Endothelial cell of umbilical vein (primary cell): ENCODE data around the gene RPS6KA5. TPM values are rescaled to one million over a fixed set of nuclear protein-coding genes. Genes with fewer than 3 reads are reported as not detected.

Experiments used
- BruUV-seq: library from RNA; stranded (reverse); fragments of 400-500 nt; replicated peaks from 2 replicates; lab custom pipeline; 2021; lab: Mats Ljungman, UMichigan
- CTCF ChIA-PET: fragments of 300-600, 350-600 bp; sonication (Branson Sonifier 250); formaldehyde crosslinking; loops from one replicate; lab custom pipeline; 2021; ENCODE audit warnings: antibody characterized with exemption, inconsistent platforms; lab: Charles Lee
- POLR2A ChIA-PET: fragments of 300-600, 350-600 bp; sonication (Branson Sonifier 250); formaldehyde crosslinking; loops from one replicate; lab custom pipeline; 2021; ENCODE audit warnings: antibody characterized with exemption, inconsistent platforms; lab: Charles Lee
- DNase-seq: peaks from one replicate; pipeline ENCODE4 v3.0.0-alpha.2; 2011; ENCODE audit warnings: low read depth, low spot score
- FAIRE-seq: peaks from 2 replicates; lab custom pipeline; 2011; peaks lifted over from hg19 to GRCh38; lab: Jason Lieb, UNC
- H2AFZ ChIP-seq: 2 replicates; pipeline ENCODE4 v1.6.0; 2012; ENCODE audit warnings: low read depth, low read length, control low read depth, inconsistent platforms
- H3K27ac ChIP-seq: 2 replicates; pipeline ENCODE4 v1.5.1; 2011; ENCODE audit warnings: low read depth, mild to moderate bottlenecking, control low read depth, low read length, moderate library complexity; ENCODE audit not compliant: insufficient read depth
- H3K27me3 ChIP-seq, 2 experiments: 2 replicates each; pipeline versions ENCODE4 v1.6.0 to v1.6.1; 2011; ENCODE audit warnings: low read length in 2 of 2, mixed read lengths in 1 of 2; ENCODE audit not compliant: control insufficient read depth in 2 of 2, insufficient read depth in 2 of 2
- H3K36me3 ChIP-seq, 2 experiments: 2 replicates in 1 of 2; 3 replicates in 1 of 2; pipeline ENCODE4 v1.5.1; 2011; ENCODE audit warnings: low read length in 2 of 2, mild to moderate bottlenecking in 1 of 2, moderate library complexity in 1 of 2; ENCODE audit not compliant: control insufficient read depth in 2 of 2, insufficient read depth in 2 of 2; ENCODE audit errors: extremely low read depth in 1 of 2
- H3K4me1 ChIP-seq: 3 replicates; pipeline ENCODE4 v1.5.1; 2011; ENCODE audit warnings: mild to moderate bottlenecking, low read length; ENCODE audit not compliant: control insufficient read depth, insufficient read depth; ENCODE audit errors: extremely low read depth
- H3K4me2 ChIP-seq: 2 replicates; pipeline ENCODE4 v1.6.1; 2011; ENCODE audit warnings: low read length, control low read depth, mixed read lengths; ENCODE audit not compliant: insufficient read depth
- H3K4me3 ChIP-seq, 3 experiments: fragments of 200-600 bp in 1 of 3; sonication (generic), shearing (Covaris generic) in 1 of 3; replicated peaks in 1 of 3; 2 replicates each; pipeline ENCODE4 v1.5.1; 2011 to 2016; ENCODE audit warnings: control low read depth in 3 of 3, low read length in 3 of 3, mild to moderate bottlenecking in 2 of 3, inconsistent platforms in 1 of 3, low read depth in 1 of 3, moderate library complexity in 1 of 3; ENCODE audit not compliant: insufficient read depth in 1 of 3
- H3K79me2 ChIP-seq: 2 replicates; pipeline ENCODE4 v1.6.0; 2012; ENCODE audit warnings: low read length, inconsistent platforms; ENCODE audit not compliant: control insufficient read depth, insufficient read depth
- H3K9ac ChIP-seq: replicated peaks from 2 replicates; pipeline ENCODE3; 2011; ENCODE audit warnings: low read length, control low read depth; ENCODE audit not compliant: insufficient read depth; ENCODE audit errors: extremely low read depth
- H3K9me1 ChIP-seq: replicated peaks from 3 replicates; pipeline ENCODE4 v1.6.0; 2011; ENCODE audit warnings: mild to moderate bottlenecking, low read length; ENCODE audit not compliant: control insufficient read depth, insufficient read depth; ENCODE audit errors: extremely low read depth
- H3K9me3 ChIP-seq: replicated peaks from 2 replicates; pipeline ENCODE4 v1.5.1; 2012; ENCODE audit warnings: low read length, inconsistent platforms; ENCODE audit not compliant: control insufficient read depth, insufficient read depth
- H4K20me1 ChIP-seq: replicated peaks from 2 replicates; pipeline ENCODE3; 2011; ENCODE audit warnings: mild to moderate bottlenecking, low read length; ENCODE audit not compliant: control insufficient read depth, insufficient read depth; ENCODE audit errors: extremely low read depth
- CTCF ChIP-seq, 2 donors: IDR thresholded peaks; 1 replicate in 1 of 2; 2 replicates in 1 of 2; pipeline ENCODE4 v1.5.1; 2011; ENCODE audit warnings: low read length in 2 of 2, mild to moderate bottlenecking in 2 of 2, moderate library complexity in 2 of 2, control low read depth in 1 of 2, inconsistent platforms in 1 of 2, low read depth in 1 of 2; ENCODE audit not compliant: insufficient read depth in 1 of 2; ENCODE audit errors: extremely low read depth in 1 of 2
- EZH2 ChIP-seq: IDR thresholded peaks from 2 replicates; pipeline ENCODE4 v1.6.1; 2012; ENCODE audit warnings: borderline replicate concordance, low read depth, mild to moderate bottlenecking, moderate library complexity, low read length, inconsistent platforms; ENCODE audit not compliant: severe bottlenecking
- FOS ChIP-seq: IDR thresholded peaks from 2 replicates; pipeline ENCODE4 v1.6.1; 2011; ENCODE audit warnings: mild to moderate bottlenecking, low read length, moderate library complexity, borderline replicate concordance; ENCODE audit not compliant: insufficient read depth
- GATA2 ChIP-seq: IDR thresholded peaks from 2 replicates; pipeline ENCODE4 v1.7.0; 2011; ENCODE audit warnings: low read depth, mild to moderate bottlenecking, moderate library complexity, mixed read lengths, low read length; ENCODE audit not compliant: insufficient read length, insufficient read depth
- JUN ChIP-seq: IDR thresholded peaks from 2 replicates; pipeline ENCODE4 v1.6.1; 2011; ENCODE audit warnings: borderline replicate concordance, low read depth; ENCODE audit not compliant: insufficient read length, insufficient read depth
- MAX ChIP-seq: IDR thresholded peaks from 2 replicates; pipeline ENCODE4 v1.6.1; 2011; ENCODE audit not compliant: insufficient read depth, insufficient read length
- MYC ChIP-seq: IDR thresholded peaks from one replicate; pipeline ENCODE4 v1.6.1; 2011; ENCODE audit warnings: mild to moderate bottlenecking, low read depth, low read length
- POLR2A ChIP-seq: IDR thresholded peaks from 2 replicates; pipeline ENCODE4 v1.6.1; 2012; ENCODE audit warnings: low read depth, mild to moderate bottlenecking, control low read depth, low read length
- POLR2AphosphoS5 ChIP-seq: IDR thresholded peaks from 2 replicates; pipeline ENCODE4 v1.6.1; 2012; ENCODE audit warnings: low read depth, mild to moderate bottlenecking, control low read depth, low read length, moderate library complexity; ENCODE audit not compliant: insufficient read depth
- dilution Hi-C: fragments of 300-500 bp; cut with MboI; formaldehyde crosslinking; loops from one replicate; pipeline ENCODE4 v1.15.0; 2019; ENCODE audit warnings: low sequenced_read_pairs; ENCODE audit not compliant: extremely low pct_ligation_motif_present
- intact Hi-C: fragments of 100-400 bp; cut with micrococcal nuclease; formaldehyde crosslinking; loops from one replicate; pipeline ENCODE4 v1.10.0; 2022
- polyA plus RNA-seq, 4 experiments: library from polyadenylated mRNA; depleted of rRNA in 3 of 4; stranded (reverse) in 3 of 4; unstranded in 1 of 4; fragments of >200 nt; gene quantifications; 2 replicates each; pipeline versions ENCODE4 v1.2.1 to v1.2.3, GENCODE V29; 2011 to 2012; ENCODE audit warnings: missing spikeins in 1 of 4
- total RNA-seq: library from RNA; stranded (reverse); gene quantifications from 2 replicates; pipeline ENCODE4 v1.2.3, GENCODE V29; 2021

RPS6KA5 gene
- total and polyA plus RNA-seq, 2 donors (not counting 3 experiments of a cell fraction or from before 2014, with no cell fraction given) = 2.9 to 5.4 TPM

- no peak for DNase-seq
- intact Hi-C loops = no loop called here
- no peak for FAIRE-seq
- H2AFZ ChIP-seq = no peak overlapping the region
- dilution Hi-C loops = no loop called here
- H4K20me1 ChIP-seq = no peaks in the 10 kb centered on the region
- no peaks in the 10 kb centered on the region for H3K9me1 ChIP-seq
- H3K36me3 ChIP-seq = no peaks in the 10 kb centered on the region
- no TSS peak for BruUV-seq
- POLR2A ChIA-PET = no interaction called here
- H3K9me3 ChIP-seq = no peaks in the 10 kb centered on the region
- H3K4me2 ChIP-seq = no peak overlapping the region
- no peaks in the 10 kb centered on the region for H3K79me2 ChIP-seq
- no peak overlapping the region for H3K27ac ChIP-seq
- no peak overlapping the region for H3K9ac ChIP-seq
- peaks cover 5% of the 10 kb centered on the region for H3K4me1 ChIP-seq
- TF ChIP-seq EZH2 (no peak), POLR2A (no peak), CTCF (IDR thresholded peaks at IDR 0.05; ENCODE audit: extremely low read depth in 1 of 2, insufficient read depth in 1 of 2, low read depth in 1 of 2, low read length in 2 of 2) (no peak), FOS (no peak), MAX (no peak), GATA2 (no peak), POLR2AphosphoS5 (no peak), JUN (no peak), MYC (no peak)
- no peaks in the 10 kb centered on the region for H3K27me3 ChIP-seq
- H3K4me3 ChIP-seq = no peak overlapping the region
- CTCF ChIA-PET = interaction anchor here (1.3 to 2.6 kb wide), 3 partner anchors 9 to 35 kb away, joined by 4 to 14 read pairs (median 11); no protein-coding TSS in a partner anchor
Observed at GRCh38 chr14:90867501-90867900, 192.9 kb downstream of the RPS6KA5 start.
